GM18505 (cell line): ENCODE data around the gene NUP153.
"Not testable (repeated sequence)": the region's sequence is repeated elsewhere in the genome, so short reads cannot be mapped to it uniquely, and the experiment has no call there.

Source experiments
- ATAC-seq: cut with Tn5 transposase; IDR thresholded peaks from one replicate; pipeline ENCODE4 v1.9.1; 2021; ENCODE audit not compliant: unreplicated experiment
- POLR2A ChIP-seq: IDR thresholded peaks from 4 replicates; pipeline ENCODE4 v1.6.1; 2011; ENCODE audit warnings: borderline replicate concordance; ENCODE audit not compliant: insufficient read depth, insufficient read length; ENCODE audit errors: extremely low read depth

NUP153 gene

DNA sequence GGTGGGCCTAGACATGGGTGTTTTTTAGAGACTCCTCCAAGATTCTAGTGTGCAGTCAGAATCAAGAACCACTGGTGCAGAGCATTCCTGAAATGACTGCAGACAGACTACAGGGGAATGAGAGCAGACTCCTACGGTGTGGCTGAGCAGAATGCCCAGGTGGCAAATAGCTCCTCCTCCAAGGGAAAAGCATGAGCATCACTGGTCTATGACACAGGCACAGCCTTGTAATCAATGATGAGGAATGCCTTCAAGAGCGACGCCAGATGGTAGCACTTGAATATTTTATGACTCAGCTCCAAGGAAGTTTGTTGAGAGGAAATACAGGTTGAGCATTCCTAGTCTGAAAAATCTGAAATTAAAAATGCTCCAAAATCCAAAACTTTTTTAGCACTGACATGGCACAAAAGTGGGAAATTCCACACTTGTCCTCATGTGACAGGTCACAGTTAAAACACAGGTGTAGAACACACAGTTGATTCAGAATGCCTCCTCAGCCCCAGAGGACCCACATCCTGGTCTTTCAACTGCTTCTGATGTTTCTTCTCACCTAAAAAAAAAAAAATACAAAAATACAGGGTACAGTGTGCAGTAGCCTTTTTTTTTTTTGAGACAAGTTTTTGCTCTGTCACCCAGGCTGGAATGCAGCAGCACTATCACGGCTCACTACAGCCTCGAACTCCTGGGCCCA lies 117.2 kb downstream of the NUP153 start:
- TF ChIP-seq POLR2A, result no peak
- ATAC-seq, result no peak

DNA sequence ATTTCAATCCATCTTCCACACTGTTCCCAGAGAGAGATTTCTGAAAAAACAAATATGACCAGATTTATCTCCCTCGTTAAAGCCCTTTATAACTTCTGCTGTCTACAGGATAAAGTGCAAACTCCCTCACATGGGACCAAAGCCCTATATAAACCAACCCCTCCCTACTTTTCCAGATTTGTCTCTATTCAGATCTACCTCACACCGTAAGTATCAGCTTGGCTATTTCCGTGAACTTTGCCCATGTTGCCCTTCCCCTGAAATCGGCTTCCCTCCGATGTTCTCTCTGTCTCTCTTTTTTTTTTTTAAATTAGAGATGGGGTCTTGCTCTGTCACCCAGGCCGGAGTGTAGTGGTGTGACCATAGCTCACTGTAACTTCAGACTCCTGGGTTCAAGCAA lies 118.7 kb downstream of the NUP153 start:
- no peak for TF ChIP-seq POLR2A
- no peak for ATAC-seq

GRCh38 chr6:17586623-17587022 lies 120.1 kb downstream of the NUP153 start:
- ATAC-seq, result not testable (repeated sequence)

DNA sequence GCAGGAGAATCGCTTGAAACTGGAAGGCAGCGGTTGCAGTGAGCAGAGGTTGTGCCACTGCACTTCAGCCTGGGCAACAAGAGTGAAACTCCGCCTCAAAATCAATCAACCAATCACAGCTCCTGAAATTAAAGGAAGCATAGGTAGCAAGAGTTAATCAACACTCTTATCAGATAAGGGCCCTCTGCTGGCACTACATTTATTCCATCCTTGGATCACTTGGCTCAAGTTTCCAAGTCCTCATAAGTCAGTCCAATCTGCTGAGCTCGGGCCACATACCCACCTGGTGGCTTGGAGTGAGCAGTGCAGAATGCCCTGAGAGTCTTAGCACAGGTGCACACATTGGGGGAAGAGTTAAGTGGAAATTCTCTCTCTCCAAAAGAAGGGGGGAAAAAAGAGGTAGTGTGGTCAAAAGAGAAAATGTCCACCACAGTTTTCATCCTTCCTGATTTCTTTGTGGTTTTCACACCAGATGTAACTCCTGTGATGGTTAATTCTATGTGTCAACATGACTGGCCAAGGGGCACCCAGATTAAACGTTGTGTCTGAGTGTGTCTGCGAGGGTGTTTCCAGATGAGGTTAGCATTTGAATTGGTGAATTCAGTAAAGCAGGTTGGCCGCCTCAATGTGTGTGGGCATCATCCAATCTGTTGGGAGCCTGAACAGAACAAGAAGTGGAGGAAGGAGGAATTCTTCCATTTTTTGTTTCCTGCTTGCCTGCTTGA lies 120.8 kb downstream of the NUP153 start:
- no peak for ATAC-seq
- no peak for TF ChIP-seq POLR2A

GRCh38 chr6:17584241-17584803 lies 122.4 kb downstream of the NUP153 start:
- no peak for ATAC-seq
- TF ChIP-seq POLR2A, result no peak

- no peak for TF ChIP-seq POLR2A
- no peak for ATAC-seq
Observed at GRCh38 chr6:17583811-17584210, 122.9 kb downstream of the NUP153 start.

DNA sequence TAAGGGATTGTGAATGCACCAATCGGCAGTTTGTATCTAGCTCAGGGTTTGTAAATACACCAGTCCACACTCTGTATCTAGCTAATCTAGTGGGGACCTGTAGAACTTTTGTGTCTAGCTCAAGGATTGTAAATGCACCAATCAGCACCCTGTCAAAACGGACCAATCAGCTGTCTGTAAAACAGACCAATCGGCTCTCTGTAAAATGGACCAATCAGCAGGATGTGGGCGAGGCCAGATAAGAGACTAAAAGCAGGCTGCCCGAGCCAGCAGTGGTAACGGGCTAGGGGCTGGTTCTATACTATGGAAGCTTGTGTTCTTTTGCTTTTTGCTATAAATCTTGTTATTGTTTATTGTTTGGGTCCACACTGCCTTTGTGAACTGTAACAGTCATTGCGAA lies 125.4 kb downstream of the NUP153 start:
- not testable (repeated sequence) for ATAC-seq

DNA sequence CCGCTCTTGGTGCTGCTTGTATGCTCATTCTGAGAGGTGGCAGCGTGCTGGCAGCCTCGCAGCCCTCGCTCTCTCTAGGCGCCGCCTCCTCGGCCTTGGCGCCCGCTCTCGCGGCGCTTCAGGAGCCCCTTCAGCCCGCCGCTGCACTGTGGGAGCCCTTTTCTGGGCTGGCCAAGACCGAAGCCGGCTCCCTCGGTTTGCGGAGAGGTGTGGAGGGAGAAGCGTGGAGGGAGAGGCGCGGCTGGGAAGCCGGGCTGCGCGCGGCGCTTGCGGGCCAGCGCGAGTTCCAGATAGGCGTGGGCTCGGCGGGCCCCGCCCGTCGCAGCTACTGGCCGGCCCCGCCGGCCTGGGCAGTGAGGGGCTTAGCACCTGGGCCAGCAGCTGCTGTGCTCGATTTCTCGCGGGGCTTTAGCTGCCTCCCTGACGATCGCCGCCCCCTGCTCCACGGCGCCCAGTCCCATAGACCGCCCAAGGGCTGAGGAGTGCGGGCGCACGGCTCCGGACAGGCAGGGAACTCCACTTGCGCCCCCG lies 126.1 kb downstream of the NUP153 start:
- TF ChIP-seq POLR2A, result no peak
- ATAC-seq, result no peak

DNA sequence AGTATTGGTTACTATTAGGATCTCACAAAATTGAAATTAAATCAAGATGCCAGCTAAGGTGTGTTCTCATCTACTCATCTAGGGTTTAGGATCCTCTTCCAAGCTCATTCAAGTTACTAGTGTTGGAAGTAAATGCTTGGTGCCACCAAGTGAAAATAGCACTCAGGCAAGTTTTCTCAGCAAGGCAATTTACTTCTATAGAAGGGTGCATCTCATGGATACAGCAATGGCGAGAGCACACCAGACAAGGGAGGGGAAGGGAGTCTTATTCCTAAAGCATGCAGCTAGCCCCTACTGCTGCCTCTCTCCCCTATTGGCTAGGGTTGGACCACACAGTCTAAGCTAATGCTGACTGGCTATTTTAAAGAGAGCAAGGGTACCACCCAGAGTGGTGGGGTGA lies 129.7 kb downstream of the NUP153 start:
- TF ChIP-seq POLR2A, result no peak
- no peak for ATAC-seq

DNA sequence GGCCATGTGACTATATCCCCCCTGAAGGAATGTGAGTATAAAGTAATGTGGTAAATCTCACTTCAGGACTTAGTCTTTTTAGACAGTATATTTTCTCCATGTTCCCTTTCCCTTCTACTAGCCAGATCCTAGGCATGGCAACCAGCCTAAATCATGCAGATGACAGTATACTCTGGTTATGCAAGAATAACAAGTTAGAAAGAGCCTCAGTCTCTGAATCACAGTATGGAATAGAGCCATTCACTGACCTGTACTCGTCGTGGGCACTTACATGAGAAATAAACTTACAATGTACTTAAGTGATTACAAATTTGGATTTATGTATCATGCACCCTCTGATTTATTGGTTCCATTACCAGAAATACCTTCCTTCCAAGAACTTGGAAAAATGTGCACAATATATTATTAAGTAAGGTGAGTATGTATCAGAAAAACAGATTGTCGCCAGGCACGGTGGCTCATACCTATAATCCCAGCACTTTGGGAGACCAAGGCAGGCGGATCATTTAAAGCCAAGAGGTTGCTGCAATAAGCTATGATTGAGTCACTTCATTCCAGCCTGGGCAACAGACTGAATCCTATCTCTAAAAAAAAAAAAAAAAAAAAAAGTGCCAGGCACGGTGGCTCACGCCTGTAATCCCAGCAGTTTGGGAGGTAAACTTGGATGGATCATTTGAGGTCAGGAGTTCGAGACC lies 131.7 kb downstream of the NUP153 start:
- ATAC-seq, result no peak
- no peak for TF ChIP-seq POLR2A

- no peak for TF ChIP-seq POLR2A
- ATAC-seq, result no peak
Observed at GRCh38 chr6:17565399-17565798, 141.3 kb downstream of the NUP153 start.
